Measurements from ENCODE around the gene ADAMTS5. TPM values are rescaled to one million over a fixed set of nuclear protein-coding genes. Genes with fewer than 3 reads are reported as not detected.

Gene ADAMTS5
- polyA plus RNA-seq, 1 donor from 2014 or later, result not detected

- no peaks in the 10 kb centered on the region for H3K36me3 Mint-ChIP-seq
- H3K4me3 Mint-ChIP-seq, result no peak overlapping the region
- H3K27ac Mint-ChIP-seq, result no peak overlapping the region
- H3K4me1 Mint-ChIP-seq, result no peaks in the 10 kb centered on the region
- H3K9me3 Mint-ChIP-seq, result peaks cover 0 to 3% (median 0%) of the 10 kb centered on the region in 3 donors
- H3K27me3 Mint-ChIP-seq, result peaks cover 8% of the 10 kb centered on the region
Observed at GRCh38 chr21:26961698-26962097, 5.2 kb downstream of the ADAMTS5 start.

GRCh38 chr21:26958788-26959187, 8.1 kb downstream of the ADAMTS5 start:
- no peaks in the 10 kb centered on the region for H3K4me1 Mint-ChIP-seq
- no peak overlapping the region for H3K27ac Mint-ChIP-seq
- peaks cover 0 to 3% (median 0%) of the 10 kb centered on the region in 3 donors for H3K9me3 Mint-ChIP-seq

GRCh38 chr21:26956813-26957212, 10.1 kb downstream of the ADAMTS5 start:
- Mint-ChIP-seq H3K27ac (no peak overlapping the region), H3K27me3 (no peaks in the 10 kb centered on the region), H3K9me3 (peaks cover 0 to 2% (median 0%) of the 10 kb centered on the region in 3 donors), H3K4me1 (no peaks in the 10 kb centered on the region), H3K4me3 (no peak overlapping the region), H3K36me3 (no peaks in the 10 kb centered on the region)

More at GRCh38 chr21:26958788-26959187, 8.1 kb downstream of the ADAMTS5 start:
- Mint-ChIP-seq H3K36me3 (no peaks in the 10 kb centered on the region), H3K27me3 (peaks cover 1% of the 10 kb centered on the region), H3K4me3 (no peak overlapping the region)

- no peaks in the 10 kb centered on the region for H3K27me3 Mint-ChIP-seq
- H3K27ac Mint-ChIP-seq, result no peak overlapping the region
- peaks cover 0 to 2% (median 0%) of the 10 kb centered on the region in 3 donors for H3K9me3 Mint-ChIP-seq
- no peak overlapping the region for H3K4me3 Mint-ChIP-seq
- H3K4me1 Mint-ChIP-seq, result no peaks in the 10 kb centered on the region
- no peaks in the 10 kb centered on the region for H3K36me3 Mint-ChIP-seq
Observed at GRCh38 chr21:26956216-26956615, 10.7 kb downstream of the ADAMTS5 start.

GRCh38 chr21:26954662-26955121, 12.2 kb downstream of the ADAMTS5 start:
- Mint-ChIP-seq H3K27me3 (no peaks in the 10 kb centered on the region), H3K27ac (no peak overlapping the region)

GRCh38 chr21:26952374-26953066, 14.4 kb downstream of the ADAMTS5 start:
- no peak overlapping the region for H3K4me3 Mint-ChIP-seq

More at GRCh38 chr21:26954662-26955121, 12.2 kb downstream of the ADAMTS5 start:
- no peaks in the 10 kb centered on the region for H3K9me3 Mint-ChIP-seq
- H3K36me3 Mint-ChIP-seq, result no peaks in the 10 kb centered on the region
- H3K4me3 Mint-ChIP-seq, result no peak overlapping the region
- H3K4me1 Mint-ChIP-seq, result no peaks in the 10 kb centered on the region

GRCh38 chr21:26949830-26950229, 17.1 kb downstream of the ADAMTS5 start:
- Mint-ChIP-seq H3K4me3 (no peak overlapping the region), H3K9me3 (no peaks in the 10 kb centered on the region), H3K36me3 (no peaks in the 10 kb centered on the region), H3K4me1 (no peaks in the 10 kb centered on the region), H3K27me3 (no peaks in the 10 kb centered on the region), H3K27ac (no peak overlapping the region)

More at GRCh38 chr21:26952374-26953066, 14.4 kb downstream of the ADAMTS5 start:
- H3K4me1 Mint-ChIP-seq, result no peaks in the 10 kb centered on the region
- no peaks in the 10 kb centered on the region for H3K27me3 Mint-ChIP-seq
- H3K36me3 Mint-ChIP-seq, result no peaks in the 10 kb centered on the region
- no peaks in the 10 kb centered on the region for H3K9me3 Mint-ChIP-seq
- no peak overlapping the region for H3K27ac Mint-ChIP-seq

GRCh38 chr21:26948194-26948593, 18.7 kb downstream of the ADAMTS5 start:
- Mint-ChIP-seq H3K36me3 (no peaks in the 10 kb centered on the region), H3K4me3 (no peak overlapping the region), H3K27me3 (no peaks in the 10 kb centered on the region), H3K9me3 (peaks cover 0 to 5% (median under 1%) of the 10 kb centered on the region in 3 donors), H3K27ac (no peak overlapping the region), H3K4me1 (no peaks in the 10 kb centered on the region)

GRCh38 chr21:26946744-26947446, 20.0 kb downstream of the ADAMTS5 start:
- H3K36me3 Mint-ChIP-seq, result no peaks in the 10 kb centered on the region
- H3K4me3 Mint-ChIP-seq, result no peak overlapping the region
- peaks cover 0 to 7% (median 3%) of the 10 kb centered on the region in 3 donors for H3K9me3 Mint-ChIP-seq
- no peak overlapping the region for H3K27ac Mint-ChIP-seq
- no peaks in the 10 kb centered on the region for H3K4me1 Mint-ChIP-seq
- no peaks in the 10 kb centered on the region for H3K27me3 Mint-ChIP-seq

GRCh38 chr21:26945916-26946675, 20.8 kb downstream of the ADAMTS5 start:
- no peak overlapping the region for H3K4me3 Mint-ChIP-seq
- H3K36me3 Mint-ChIP-seq, result no peaks in the 10 kb centered on the region
- H3K4me1 Mint-ChIP-seq, result no peaks in the 10 kb centered on the region
- H3K9me3 Mint-ChIP-seq, result peaks cover 0 to 7% (median 3%) of the 10 kb centered on the region in 3 donors
- no peak overlapping the region for H3K27ac Mint-ChIP-seq
- H3K27me3 Mint-ChIP-seq, result no peaks in the 10 kb centered on the region

GRCh38 chr21:26943921-26944320, 23.0 kb downstream of the ADAMTS5 start:
- H3K4me3 Mint-ChIP-seq, result no peak overlapping the region
- H3K36me3 Mint-ChIP-seq, result no peaks in the 10 kb centered on the region
- no peak overlapping the region for H3K27ac Mint-ChIP-seq
- H3K9me3 Mint-ChIP-seq, result peaks cover 0 to 7% (median 3%) of the 10 kb centered on the region in 3 donors
- no peaks in the 10 kb centered on the region for H3K4me1 Mint-ChIP-seq
- no peaks in the 10 kb centered on the region for H3K27me3 Mint-ChIP-seq

GRCh38 chr21:26941421-26941820, 25.5 kb downstream of the ADAMTS5 start:
- Mint-ChIP-seq H3K9me3 (peaks cover 0 to 7% (median 3%) of the 10 kb centered on the region in 3 donors), H3K27me3 (no peaks in the 10 kb centered on the region), H3K36me3 (no peaks in the 10 kb centered on the region), H3K4me1 (no peaks in the 10 kb centered on the region), H3K27ac (no peak overlapping the region), H3K4me3 (no peak overlapping the region)

- no peaks in the 10 kb centered on the region for H3K27me3 Mint-ChIP-seq
- no peak overlapping the region for H3K4me3 Mint-ChIP-seq
Observed at GRCh38 chr21:26939601-26940111, 27.2 kb downstream of the ADAMTS5 start.

GRCh38 chr21:26936641-26937040, 30.2 kb downstream of the ADAMTS5 start:
- no peak overlapping the region for H3K4me3 Mint-ChIP-seq
- peaks cover 0 to 3% (median 0%) of the 10 kb centered on the region in 3 donors for H3K9me3 Mint-ChIP-seq
- H3K27me3 Mint-ChIP-seq, result no peaks in the 10 kb centered on the region
- no peak overlapping the region for H3K27ac Mint-ChIP-seq
- no peaks in the 10 kb centered on the region for H3K4me1 Mint-ChIP-seq
- no peaks in the 10 kb centered on the region for H3K36me3 Mint-ChIP-seq

More at GRCh38 chr21:26939601-26940111, 27.2 kb downstream of the ADAMTS5 start:
- Mint-ChIP-seq H3K27ac (no peak overlapping the region), H3K9me3 (peaks cover 0 to 7% (median 3%) of the 10 kb centered on the region in 3 donors), H3K36me3 (no peaks in the 10 kb centered on the region), H3K4me1 (no peaks in the 10 kb centered on the region)

- Mint-ChIP-seq H3K4me1 (no peaks in the 10 kb centered on the region), H3K27ac (no peak overlapping the region), H3K9me3 (peaks cover 0 to 3% (median 0%) of the 10 kb centered on the region in 3 donors), H3K27me3 (no peaks in the 10 kb centered on the region), H3K36me3 (no peaks in the 10 kb centered on the region), H3K4me3 (no peak overlapping the region)
Observed at GRCh38 chr21:26935977-26936376, 30.9 kb downstream of the ADAMTS5 start.
